AG10803 (cell line): Measurements from ENCODE around the gene SV2C.

Experiments used
- DNase-seq: peaks from one replicate; pipeline ENCODE4 v3.0.0; 2010; ENCODE audit warnings: low read depth
- H3K4me3 ChIP-seq: 2 replicates; pipeline ENCODE4 v1.5.1; 2011; ENCODE audit warnings: mild to moderate bottlenecking, low read length, control low read depth
- CTCF ChIP-seq: conservative IDR thresholded peaks from 2 replicates; pipeline ENCODE4 v1.5.1; 2011; ENCODE audit warnings: mild to moderate bottlenecking, low read length, control low read depth, inconsistent platforms

SV2C gene

GRCh38 chr5:76152161-76152560 is 69.0 kb downstream of the SV2C start:
- DNase-seq = no peak
- no peak overlapping the region for H3K4me3 ChIP-seq
- TF ChIP-seq CTCF = no peak

GRCh38 chr5:76152700-76153099 is 69.5 kb downstream of the SV2C start:
- H3K4me3 ChIP-seq = no peak overlapping the region
- no peak for DNase-seq
- no peak for TF ChIP-seq CTCF

- H3K4me3 ChIP-seq = no peak overlapping the region
- TF ChIP-seq CTCF = no peak
- DNase-seq = no peak
Measured at GRCh38 chr5:76153271-76153670, 70.1 kb downstream of the SV2C start.

- no peak overlapping the region for H3K4me3 ChIP-seq
- TF ChIP-seq CTCF = no peak
- DNase-seq = no peak
Measured at GRCh38 chr5:76154009-76154690, 71.0 kb downstream of the SV2C start.

GRCh38 chr5:76155536-76155935 is 72.4 kb downstream of the SV2C start:
- H3K4me3 ChIP-seq = no peak overlapping the region
- no peak for DNase-seq
- TF ChIP-seq CTCF = no peak

GRCh38 chr5:76162335-76162734 is 79.2 kb downstream of the SV2C start:
- no peak for TF ChIP-seq CTCF
- no peak overlapping the region for H3K4me3 ChIP-seq
- no peak for DNase-seq

GRCh38 chr5:76163111-76163628 is 80.0 kb downstream of the SV2C start:
- H3K4me3 ChIP-seq = no peak overlapping the region
- TF ChIP-seq CTCF = no peak
- no peak for DNase-seq
